ENCODE measurements around the gene DLG4. TPM values are rescaled to one million over a fixed set of nuclear protein-coding genes. Genes with fewer than 3 reads are reported as not detected.
"Not testable (repeated sequence)": the region's sequence is repeated elsewhere in the genome, so short reads cannot be mapped to it uniquely, and the experiment has no call there.

The DLG4 gene
- total RNA-seq, 1 experiment from 2014 or later = 3.6 TPM

DNA sequence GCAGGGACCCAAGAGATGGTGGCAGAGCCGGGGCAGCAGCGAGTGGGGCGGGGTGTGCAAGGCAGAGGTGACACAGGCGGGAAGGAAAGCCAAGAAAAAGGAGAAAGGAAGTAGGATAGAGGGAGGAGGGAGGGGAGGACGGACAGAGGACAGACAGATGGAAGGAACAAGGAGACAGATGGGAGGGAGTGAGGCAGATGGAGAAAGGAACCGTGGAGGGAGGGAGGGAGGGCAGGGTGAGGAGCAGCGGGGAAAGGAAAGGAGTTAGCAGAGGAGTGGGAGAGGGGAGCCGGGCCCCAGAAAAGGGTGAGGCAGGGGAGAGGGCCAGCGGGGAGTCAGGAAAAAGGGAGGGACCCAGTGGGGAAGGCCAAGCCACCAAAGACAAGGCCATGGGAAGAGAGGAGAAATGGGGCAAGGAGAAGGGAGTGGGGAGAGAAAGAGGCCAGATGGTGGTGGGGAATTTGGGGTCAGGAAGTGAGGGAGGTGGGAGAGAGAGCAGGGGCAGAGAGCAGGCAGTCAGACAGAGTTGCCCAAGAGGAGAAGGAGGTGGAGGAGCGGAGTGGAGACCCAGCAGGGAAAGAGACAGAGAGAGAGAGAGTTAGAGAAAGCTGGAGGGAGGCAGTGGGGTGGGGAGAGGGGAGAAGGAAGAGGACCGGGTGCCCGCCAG lies 27.2 kb downstream of the DLG4 start:
- DNase-seq (ENCODE audit: extremely low read depth, low read depth) = no peak

- peak; percentile 18 for DNase-seq (ENCODE audit: extremely low read depth, low read depth)
These were observed 27.9 kb downstream of the DLG4 start for GRCh38 chr17:7191571-7192270.

GRCh38 chr17:7191069-7191468 lies 28.6 kb downstream of the DLG4 start:
- no peak for DNase-seq (ENCODE audit: extremely low read depth, low read depth)

- no peak for DNase-seq (ENCODE audit: extremely low read depth, low read depth)
These were observed 29.2 kb downstream of the DLG4 start for GRCh38 chr17:7190276-7190917.

DNA sequence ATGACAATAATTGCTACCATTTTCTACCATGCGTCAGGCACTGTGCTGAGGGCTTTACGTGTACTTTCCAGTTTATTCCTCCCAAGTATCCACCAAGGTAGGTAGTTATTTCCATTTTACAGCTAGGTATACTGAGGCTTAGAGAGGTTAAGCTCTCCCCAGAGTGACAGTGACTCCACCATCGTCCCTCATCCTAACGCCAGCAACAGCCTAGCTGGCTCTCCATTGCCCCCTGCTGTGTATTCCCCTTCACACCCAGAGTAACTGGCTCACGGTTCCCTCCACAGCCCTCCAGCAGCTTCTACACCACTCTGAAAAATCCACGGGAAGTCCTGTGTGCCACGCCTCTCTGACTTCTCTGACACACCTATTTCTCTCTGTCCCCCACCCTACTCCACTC lies 33.4 kb downstream of the DLG4 start:
- no peak for DNase-seq (ENCODE audit: extremely low read depth, low read depth)

GRCh38 chr17:7184647-7185046 lies 35.0 kb downstream of the DLG4 start:
- no peak for DNase-seq (ENCODE audit: extremely low read depth, low read depth)

DNA sequence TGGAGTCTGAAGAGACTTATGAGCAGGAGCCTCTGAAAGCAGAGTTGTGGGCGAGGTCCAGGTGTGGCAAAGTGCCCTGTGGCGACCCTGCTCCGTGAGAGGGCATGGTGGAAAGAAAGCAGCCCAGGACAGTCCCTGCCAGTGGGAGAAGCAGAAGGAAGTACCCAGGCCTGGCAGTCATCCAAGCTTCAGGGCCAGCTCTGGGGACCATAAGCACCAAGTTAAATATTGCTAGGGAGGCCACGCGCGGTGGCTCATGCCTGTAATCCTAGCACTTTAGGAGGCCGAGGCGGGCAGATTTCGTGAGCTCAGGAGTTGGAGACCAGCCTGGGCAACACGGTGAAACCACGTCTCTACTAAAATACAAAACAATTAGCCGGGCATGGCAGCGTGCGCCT lies 35.5 kb downstream of the DLG4 start:
- DNase-seq (ENCODE audit: extremely low read depth, low read depth) = no peak

GRCh38 chr17:7183433-7184090 lies 36.1 kb downstream of the DLG4 start:
- no peak for DNase-seq (ENCODE audit: extremely low read depth, low read depth)

GRCh38 chr17:7182101-7182500 lies 37.5 kb downstream of the DLG4 start:
- not testable (repeated sequence) for DNase-seq (ENCODE audit: extremely low read depth, low read depth)

- no peak for DNase-seq (ENCODE audit: extremely low read depth, low read depth)
These were observed 40.0 kb downstream of the DLG4 start, which contains the start of gene ASGR1 for GRCh38 chr17:7179317-7180254. ASGR1 (minus strand) TSS chr17:7179370; CDS start chr17:7178563, 807 bp downstream.

DNA sequence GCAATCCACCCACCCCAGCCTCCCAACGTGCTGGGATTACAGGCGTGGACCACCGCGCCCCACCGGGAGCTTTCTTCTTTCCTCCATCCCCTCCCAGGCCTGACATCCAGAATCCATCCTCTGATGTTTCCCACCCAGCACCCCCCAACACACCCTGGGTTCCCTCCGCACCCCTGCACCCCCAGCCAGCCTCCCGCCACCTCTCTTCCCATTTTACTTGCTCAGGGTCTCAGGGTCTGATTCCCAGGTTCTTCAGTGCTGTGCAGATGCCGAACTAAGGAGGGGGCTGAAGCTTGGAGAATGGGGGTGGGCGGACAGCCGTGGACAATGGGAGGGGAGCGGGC lies 40.7 kb downstream of the DLG4 start:
- no peak for DNase-seq (ENCODE audit: extremely low read depth, low read depth)

DNA sequence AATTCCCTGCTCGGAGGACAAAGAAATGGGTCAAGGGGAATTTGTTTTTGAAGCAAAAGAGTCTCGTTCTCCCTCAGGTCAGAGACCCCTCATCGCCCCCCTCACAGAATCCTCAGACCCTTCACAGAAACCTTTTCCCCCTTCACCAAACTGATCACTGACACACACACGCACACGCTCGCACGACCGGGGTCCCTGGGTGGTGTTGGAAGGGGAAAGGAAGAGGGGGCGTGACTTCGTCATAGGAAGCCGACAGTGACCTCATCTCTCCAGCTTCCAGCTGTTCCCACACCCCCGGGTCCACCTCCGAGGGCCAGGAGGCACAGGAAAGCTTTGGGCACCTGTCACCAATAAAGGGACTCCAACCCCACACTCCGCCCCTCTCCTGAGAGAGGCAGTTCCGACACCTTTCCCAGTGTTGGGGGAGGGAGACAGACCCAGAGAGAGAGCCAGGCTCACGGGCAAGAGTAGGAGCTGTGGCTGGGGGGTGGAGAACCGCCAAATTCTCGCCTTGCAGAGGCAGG lies 41.6 kb downstream of the DLG4 start:
- no peak for DNase-seq (ENCODE audit: extremely low read depth, low read depth)

GRCh38 chr17:7177191-7177953 lies 42.3 kb downstream of the DLG4 start:
- DNase-seq (ENCODE audit: extremely low read depth, low read depth) = peak; percentile 61

- no peak for DNase-seq (ENCODE audit: extremely low read depth, low read depth)
These were observed 42.8 kb downstream of the DLG4 start for GRCh38 chr17:7176841-7177190.

DNA sequence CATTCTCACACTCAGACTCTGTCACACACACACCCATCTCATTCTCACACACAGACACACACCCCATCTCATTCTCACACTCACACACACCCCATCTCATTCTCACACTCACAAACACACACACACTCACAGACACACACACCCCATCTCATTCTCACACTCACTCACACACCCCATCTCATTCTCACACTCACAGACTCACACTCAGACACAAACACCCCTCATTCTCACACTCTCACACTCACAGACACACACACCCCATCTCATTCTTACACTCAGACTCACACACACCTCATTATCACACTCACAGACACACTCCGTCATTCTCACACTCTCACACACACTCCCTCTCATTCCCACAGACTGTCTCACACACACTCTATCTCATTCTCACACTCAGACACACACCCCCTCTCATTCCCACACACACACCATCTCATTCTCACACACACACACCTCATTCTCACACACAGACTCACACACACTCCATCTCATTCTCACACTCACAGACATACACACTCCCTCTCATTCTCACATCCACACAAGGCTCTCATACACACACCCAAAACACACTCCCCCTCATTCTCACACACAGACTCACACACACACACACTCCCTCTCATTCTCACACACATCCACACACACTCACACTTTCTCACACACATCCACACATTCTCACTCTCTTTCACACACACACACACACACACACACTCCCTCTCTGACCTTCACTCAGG lies 43.4 kb downstream of the DLG4 start:
- no peak for DNase-seq (ENCODE audit: extremely low read depth, low read depth)

- no peak for DNase-seq (ENCODE audit: extremely low read depth, low read depth)
These were observed 44.3 kb downstream of the DLG4 start for GRCh38 chr17:7175330-7175733.

DNA sequence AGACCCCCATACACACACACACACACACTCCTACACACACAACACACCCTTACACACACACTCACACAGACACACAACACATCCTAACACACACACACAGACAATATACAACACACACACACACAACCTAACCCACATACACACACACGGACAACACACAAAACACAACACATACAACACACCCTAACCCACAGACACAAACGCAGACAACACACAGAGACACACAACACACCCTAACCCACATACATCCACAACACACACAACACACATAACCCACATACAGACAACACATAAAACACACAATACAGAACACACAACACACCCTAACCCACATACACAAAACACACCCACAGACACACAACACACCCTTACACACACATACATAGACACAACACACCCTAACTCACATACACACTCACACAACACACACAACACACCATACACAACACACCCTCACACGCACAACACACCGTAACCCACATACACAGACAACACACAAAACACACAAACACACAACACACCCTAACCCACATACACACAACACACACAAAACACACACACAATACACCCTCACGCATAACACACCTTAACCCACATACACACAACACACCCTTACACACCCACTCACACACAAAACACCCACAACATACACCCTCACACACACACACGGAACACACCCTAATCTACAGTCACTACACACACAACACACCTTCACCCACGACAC lies 44.9 kb downstream of the DLG4 start:
- no peak for DNase-seq (ENCODE audit: extremely low read depth, low read depth)

Data from NCI-H460 (cell line).